T1000 (cell line): ENCODE measurements around the gene DDX41.
A peak's percentile ranks its signal among the peaks of the same experiment; 100 is the strongest.

Source experiments
- DNase-seq: peaks from one replicate; lab custom pipeline; 2025; ENCODE audit warnings: mixed read lengths; lab: John Stamatoyannopoulos, UW

Gene DDX41

DNA sequence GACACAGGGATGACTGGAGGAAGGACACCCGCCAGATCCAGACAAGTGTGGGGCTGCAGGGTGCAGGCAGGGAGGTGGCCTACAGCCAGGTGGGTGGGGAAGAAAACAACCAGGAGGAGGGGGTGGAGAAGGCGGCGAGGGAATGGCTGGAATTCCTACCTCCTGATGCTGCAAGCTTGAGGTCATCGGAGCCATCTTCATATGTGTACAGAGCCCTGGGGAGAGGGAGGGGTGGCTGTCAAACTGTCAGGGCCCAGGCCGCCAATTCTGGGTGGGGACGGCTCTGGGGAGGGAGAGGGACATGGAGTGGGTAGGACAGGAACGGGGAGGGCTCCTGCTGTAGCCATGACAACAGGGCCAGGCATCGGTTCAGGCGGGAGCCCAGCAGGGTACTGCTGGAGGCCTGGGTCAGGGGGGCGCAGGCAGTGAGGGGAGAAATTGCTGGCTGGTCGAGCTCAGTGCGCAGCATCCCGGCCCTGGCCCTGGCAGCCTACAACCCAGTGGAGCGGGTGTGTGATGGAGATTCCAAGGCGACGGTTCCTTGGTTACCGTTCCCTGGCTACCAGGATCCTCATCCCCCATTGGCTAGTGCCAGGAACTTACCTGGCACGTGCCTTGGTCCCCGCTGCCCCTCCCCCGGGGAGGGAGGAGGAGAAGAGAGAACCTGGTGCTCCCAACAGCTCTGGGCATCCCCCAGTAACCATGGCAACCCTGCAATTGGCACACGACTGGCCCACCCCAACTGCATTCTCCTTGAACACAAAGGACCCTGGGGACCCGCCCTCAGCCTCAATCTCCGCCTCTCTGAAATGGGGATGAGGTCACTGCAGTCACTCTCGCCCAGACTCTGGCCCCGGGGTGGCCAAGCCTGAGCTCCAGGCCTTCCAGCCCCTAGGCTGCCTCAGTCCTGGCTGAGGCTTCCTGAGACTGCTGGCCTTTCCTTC lies 47.8 kb downstream of the DDX41 start:
- peak; percentile 29 for DNase-seq

GRCh38 chr5:177468329-177468684 lies 48.5 kb downstream of the DDX41 start:
- no peak for DNase-seq

DNA sequence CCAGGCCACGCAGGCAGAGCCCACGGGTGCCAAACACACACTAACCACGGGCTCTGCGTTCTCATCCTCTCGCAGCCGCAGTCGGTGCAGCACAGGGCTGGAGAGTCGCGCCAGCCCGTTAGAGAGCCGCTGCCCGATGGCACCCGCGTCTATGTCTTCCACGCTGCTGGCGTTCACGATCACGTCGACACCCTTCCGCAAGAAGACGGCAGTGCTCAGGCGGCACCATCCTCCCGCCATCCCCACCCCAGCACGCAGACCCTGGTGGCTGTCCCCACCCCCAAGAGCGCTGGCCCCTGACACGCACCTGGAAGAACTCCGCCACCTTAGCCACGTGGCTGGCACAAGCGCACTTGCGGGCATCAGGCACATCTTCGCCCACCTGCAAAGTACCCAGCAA lies 49.3 kb downstream of the DDX41 start:
- DNase-seq = no peak

DNA sequence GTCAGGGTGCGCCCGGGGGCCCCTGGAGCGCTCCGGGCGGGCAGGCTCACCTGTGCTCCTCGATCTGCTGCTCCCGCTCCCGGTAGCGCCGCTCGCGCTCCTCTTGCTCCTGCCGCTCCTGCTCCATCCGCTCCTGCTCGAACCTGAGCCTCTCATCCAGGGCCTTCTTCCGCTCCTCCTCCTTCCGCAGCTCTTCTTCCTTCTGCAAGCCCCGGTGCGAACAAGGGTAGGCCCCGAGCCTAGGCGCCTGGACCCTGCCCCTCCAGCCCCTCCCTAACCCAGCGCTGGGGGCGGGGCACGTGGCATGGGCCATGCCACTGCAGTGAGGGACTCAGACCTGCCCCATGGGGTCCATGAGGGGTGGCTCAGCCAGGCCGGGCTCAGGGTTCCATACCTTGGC lies 49.9 kb downstream of the DDX41 start:
- no peak for DNase-seq

- no peak for DNase-seq
These were observed 51.7 kb downstream of the DDX41 start for GRCh38 chr5:177465044-177465443.

GRCh38 chr5:177462021-177462670 lies 54.6 kb downstream of the DDX41 start:
- no peak for DNase-seq
